AML-193 (cell line): ENCODE results near the gene HSPG2.

Source experiments
- DNase-seq, 2 experiments: peaks; one replicate each; lab custom pipeline; 2025; lab: John Stamatoyannopoulos, UW

HSPG2 gene

DNA sequence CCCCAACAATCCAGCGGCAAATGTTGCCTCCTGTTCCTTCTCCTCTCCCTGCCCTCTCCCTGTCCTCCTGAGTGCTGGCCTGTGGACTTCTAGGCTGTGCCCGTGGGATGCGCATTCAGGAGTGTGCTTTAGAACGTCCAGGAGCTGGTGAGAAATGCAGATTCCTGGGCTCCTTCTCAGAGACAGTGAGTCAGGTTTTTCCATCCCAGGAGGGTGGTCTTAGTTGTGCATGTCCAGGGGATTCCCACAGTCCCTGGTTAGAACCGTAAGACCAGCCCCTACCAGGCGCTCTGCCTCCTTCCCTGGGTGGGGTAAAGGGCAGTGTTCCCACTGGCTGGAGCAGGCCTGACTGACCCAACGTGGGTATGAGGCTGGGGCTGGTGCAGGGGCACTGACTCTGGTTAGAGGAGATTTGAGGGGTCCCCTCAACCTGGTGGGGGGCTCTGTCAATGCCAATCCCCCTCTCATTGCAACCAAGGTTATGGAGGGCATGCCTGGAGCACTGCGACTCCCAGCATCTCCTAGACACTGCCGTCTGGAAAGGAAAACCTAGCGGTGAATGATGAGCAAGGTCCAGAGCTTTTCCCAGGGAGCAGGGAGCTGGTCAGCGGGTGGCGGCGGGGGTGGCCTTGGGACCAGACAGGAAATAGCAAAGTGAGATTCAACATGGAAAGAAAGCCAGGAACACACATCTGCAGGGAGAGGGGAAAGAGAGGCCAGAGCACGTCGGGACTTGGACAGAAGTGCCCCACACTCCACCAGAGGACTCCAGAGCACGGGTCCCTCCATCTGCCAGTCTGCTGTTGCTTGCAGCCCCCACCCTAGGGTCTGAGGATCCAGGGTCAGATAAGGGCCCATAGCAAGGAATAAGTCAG lies 38.5 kb downstream of the HSPG2 start:
- DNase-seq = no peak

DNA sequence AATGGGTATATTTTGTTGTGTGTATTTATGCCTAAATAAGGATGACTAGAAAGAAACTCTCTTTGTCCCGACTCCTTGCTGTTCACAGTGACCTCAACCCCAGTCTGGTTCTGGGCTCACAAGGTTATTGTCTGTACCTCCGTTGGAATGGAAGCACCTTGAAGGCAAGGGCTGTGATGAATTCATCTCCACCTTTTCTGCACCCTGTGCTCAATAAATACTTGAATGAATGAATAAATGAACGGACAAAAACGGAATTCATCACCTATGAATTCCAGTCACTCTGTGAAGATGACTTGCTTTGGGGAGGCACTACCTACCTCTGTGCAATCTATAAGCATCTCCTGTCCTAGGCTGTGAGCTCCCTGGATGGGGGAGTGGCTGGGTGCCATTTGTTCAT lies 39.3 kb downstream of the HSPG2 start:
- no peak for DNase-seq

DNA sequence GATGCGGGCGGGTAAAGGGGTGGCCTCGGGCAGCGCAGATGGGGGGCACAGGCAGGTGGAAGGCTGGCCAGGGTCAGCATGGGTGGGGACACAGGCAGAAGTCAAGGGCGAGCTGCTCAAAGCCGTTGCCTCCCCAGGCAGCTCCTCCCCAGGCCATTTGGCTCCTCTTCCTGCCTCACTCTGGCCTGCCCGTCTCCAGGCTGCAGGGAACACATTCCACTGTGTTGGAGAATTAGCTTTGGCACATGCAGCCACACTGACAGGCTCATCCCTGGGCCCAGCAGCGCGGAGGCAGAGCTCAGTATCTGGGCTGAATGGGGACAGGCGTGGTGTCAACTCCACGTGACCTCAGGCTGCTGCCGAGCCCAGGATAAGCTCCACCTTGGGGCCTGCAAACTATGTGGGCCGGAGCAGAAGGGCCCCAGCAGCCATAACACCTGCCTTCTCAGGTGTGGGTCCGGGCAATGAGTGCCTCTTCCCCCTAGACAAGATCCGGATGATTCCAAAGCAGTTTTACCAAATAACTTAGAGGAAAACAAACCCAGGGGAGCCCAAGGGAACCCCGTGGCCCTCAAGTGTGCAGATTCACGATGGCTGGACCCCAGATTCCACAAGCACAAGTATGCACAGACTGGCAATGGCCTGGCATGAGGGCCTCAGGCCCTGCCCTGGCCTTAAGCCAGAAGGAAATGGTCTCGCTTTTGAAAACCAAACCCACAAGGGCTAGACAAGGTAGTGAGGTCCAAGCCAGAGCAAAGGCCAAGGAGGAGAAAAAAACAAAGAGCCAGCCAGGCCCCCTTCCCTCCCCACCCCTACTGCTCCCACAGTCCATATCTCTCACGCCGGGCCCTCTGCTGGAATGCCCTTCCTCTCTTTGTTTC lies 40.2 kb downstream of the HSPG2 start:
- DNase-seq = no peak

DNA sequence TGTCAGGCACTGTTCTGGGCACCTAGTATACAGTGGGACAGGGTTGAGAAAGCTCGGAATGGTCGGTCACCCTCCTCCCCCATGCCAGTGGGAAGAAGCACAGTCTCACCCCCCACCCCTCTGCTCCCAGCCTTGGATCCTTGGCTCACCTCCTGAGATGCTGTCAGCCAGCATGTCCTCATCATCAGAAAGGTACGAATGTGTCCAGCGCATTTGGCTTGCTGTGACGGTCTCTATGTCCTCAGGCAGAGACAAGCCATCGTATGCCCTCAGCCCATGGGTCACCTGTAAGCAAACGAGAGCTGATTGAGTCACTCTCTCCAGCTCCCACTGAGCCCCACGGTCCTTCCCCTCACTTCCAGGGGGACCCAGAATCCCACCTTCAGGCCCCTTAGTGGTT lies 41.1 kb downstream of the HSPG2 start:
- no peak for DNase-seq

- DNase-seq = no peak
Measured at GRCh38 chr1:21894034-21894881, 42.9 kb downstream of the HSPG2 start.

DNA sequence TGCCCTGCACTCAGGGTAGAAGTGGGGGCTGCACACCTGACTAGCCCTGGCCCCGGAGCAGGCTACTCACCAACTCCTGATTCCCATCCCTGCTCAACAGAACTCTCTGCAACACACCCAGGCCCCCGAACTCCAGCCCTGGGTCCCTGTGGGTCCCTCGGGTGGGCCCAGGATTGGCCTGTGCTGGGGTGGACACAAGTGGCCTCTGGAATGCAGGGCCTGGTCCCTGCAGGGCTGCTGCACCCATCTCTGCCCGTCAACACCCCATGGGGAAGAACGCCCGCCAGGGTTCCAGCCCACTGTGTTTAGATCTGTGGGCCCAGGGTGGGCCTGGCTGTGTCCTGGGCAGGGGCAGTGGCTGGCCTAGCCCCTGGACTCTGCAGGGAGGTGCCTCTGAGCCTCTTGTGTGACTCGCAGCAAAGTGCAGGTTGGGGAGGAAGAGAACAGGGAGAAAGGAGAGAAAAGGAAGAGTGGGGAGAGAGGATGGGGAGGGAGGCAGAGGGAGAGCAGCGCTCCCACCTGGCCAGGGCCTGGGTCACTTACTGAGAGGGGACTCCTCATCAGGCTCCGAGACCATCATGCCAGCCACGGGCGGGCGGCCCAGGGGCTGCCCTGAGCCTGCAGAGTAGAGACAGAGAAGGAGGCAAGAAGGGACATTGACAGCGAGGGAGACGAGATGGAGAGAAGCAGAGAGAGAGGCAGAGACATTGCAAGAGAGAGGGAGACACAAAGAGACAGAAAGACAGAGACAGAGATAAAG lies 43.9 kb downstream of the HSPG2 start:
- no peak for DNase-seq

DNA sequence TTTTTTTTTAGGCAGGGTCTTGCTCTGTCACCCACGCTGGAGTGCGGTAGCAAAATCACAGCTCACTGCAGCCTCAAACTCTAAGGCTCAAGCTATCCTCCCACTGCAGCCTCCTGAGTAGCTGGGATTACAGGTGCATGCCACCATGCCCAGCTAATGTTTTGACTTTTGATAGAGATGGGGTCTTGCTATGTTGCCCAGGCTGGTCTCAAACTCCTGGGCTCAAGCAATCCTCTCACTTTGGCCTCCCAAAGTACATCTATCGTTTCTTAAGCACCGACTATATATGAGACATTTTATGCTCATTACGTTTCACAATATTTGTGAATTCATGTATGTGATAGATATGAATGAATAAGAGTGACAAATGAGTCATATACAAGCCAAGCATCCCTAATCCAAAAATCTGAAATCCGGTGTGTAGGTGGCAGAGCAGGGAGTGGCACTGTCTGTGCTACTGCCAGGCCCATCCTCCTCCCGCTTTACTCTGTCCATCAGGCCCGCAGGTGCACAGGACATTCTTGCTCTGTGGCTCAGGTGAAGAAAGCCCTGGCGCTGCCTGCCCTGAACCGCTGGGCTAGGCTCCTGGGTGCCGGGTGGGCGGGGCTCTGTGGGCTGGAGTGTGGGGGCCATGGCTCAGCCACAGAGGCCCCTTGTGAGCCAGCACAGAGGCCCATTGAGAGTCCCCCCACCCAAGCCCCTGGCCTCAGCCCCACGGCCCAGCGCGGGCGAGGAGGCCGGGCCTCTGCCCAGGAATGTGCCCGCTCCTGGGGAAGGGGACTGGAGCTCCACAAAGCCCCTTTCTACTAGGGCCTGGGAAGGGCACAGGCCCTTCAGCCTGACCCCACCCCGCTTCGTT lies 45.3 kb downstream of the HSPG2 start:
- no peak for DNase-seq

GRCh38 chr1:21891081-21891480 lies 46.0 kb downstream of the HSPG2 start:
- no peak for DNase-seq

GRCh38 chr1:21888500-21888899 lies 48.6 kb downstream of the HSPG2 start:
- DNase-seq = no peak

DNA sequence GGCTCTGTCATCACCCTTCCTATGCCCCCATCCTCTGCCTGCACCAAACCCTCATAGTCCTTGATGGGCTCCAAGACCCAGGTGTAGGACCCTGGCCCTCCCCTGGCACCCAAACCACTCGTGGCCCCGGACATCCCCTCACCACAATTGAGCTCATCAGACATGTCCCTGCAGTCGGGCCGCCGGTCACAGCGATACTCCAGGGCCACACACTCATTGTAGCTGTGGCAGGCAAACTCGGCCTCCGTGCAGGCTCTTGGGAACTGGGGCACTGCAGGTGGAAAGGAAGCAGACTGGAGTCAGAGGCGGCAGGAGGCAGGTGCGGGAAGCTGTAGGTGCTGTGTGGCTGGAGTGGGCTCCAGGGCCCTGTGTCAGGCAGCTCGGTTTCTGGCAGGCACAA lies 49.3 kb downstream of the HSPG2 start:
- DNase-seq = no peak

- no peak for DNase-seq
Measured at GRCh38 chr1:21887216-21887736, 49.8 kb downstream of the HSPG2 start.

GRCh38 chr1:21886486-21887215 lies 50.5 kb downstream of the HSPG2 start:
- DNase-seq = no peak

GRCh38 chr1:21885236-21886037 lies 51.7 kb downstream of the HSPG2 start:
- no peak for DNase-seq

DNA sequence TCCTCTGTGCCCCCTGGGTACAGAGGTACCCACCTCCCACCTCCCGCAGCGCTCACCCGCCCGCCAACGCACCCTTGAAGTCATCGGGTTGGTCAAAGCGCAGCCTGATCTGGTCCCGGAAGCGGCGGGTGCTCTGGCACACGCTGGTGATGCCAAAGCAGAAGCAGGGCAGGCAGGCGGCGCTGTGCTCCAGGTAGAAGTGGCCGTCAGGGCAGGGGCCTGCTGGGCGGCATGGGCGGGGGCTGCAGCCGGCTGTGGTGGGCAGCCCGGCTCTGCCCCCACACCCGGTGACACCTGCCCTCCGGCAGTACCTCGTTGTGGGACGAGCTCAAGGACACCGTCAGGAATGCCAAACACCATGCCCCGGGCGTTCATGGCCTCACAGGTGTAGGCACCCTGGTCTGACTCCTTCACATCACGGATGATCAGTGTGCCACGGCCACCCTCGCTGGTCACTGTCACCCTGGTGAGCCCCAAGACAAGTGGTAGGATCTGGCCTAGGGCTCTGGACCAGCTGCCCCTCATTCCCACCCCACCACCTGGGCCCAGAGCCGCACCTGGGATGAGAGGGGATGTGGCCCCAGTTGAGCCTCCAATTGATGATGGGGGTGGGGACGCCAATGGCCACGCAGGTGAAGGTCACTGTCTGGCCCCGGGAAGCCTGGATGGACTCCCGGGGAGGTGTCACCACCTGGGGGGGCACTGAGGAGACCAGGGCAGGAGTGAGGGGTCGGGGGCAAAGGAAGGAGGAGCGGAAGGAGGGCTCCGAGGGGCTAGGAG lies 52.5 kb downstream of the HSPG2 start:
- no peak for DNase-seq

DNA sequence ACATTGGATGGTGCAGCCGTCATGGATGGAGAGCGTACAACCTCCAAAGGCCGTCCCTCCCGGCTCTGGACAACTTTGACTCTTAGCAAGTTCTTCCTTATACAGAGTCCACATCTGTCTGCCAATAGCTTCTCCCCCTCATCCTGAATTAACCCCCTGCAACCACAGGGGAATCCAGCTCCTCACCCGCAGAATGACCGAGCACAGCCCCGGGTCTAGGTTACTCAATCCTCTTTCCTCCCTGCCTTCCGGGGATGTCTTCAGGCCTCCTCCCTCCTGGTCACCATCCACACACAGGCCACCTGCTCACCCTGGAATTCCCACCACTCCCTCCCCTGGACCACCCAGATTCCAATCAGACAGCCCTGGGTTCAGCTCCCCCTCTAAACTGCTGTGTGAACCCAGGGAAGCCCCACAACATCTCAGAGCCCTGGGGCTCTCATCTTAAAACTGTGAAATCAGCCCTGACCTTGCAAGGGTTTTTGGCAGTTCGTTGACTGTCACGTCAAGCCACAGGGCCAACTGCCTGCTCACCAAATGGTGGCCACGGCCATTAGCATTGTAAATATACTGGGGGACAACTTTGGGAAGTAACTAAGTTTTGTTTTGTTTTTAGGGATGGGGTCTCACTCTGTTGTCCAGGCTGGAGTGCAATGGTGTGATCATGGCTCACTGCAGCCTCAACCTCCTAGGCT lies 54.2 kb downstream of the HSPG2 start:
- no peak for DNase-seq

- DNase-seq = no peak
Measured at GRCh38 chr1:21881250-21881649, 55.9 kb downstream of the HSPG2 start.

- no peak for DNase-seq
Measured at GRCh38 chr1:21880619-21880970, 56.5 kb downstream of the HSPG2 start.
